ENCODE results near the gene EIF4A3.

EIF4A3 gene

DNA sequence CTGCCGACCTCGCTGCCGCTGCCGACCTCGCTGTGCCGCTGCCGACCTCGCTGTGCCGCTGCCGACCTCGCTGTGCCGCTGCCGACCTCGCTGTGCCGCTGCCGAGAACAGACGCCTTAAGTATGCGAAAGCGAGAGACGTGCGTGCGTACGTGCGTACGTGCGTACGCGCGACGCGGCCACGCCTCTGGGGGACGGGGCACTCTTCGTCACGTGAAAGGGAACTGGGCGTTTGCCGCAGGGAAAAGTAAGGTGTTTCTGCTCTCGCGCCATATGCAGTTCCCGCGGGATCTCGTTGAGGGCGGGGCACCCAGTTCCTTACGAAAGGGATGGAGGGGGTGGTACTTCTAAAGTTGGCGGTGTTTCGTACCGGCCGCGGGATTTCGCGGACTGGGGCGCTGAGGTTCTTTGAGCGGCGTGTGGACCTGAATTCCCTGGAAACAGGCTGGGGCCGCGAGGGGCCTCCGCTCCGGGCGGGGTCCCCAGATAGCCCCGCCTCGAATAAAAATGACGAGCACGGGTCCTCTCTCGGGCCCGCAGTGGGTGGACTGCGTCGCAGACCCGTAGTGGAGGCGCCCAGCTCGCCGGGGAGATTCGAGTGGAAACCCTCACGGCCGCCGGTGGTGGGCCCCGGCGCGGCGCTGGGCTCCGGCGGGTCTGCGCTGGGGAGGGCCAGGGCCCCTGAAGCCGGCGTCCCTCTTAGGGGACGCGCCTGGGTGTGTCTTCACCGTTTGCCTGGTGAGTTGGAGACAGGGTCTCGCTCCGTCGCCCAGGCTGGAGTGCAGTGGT, at the start of gene EIF4A3:
EIF4A3 (minus strand) TSS at position 94 of the 788 bp plus-strand sequence. CDS start 167 bp downstream, outside the sequence.
- TF ChIP-seq, protein P1, sequence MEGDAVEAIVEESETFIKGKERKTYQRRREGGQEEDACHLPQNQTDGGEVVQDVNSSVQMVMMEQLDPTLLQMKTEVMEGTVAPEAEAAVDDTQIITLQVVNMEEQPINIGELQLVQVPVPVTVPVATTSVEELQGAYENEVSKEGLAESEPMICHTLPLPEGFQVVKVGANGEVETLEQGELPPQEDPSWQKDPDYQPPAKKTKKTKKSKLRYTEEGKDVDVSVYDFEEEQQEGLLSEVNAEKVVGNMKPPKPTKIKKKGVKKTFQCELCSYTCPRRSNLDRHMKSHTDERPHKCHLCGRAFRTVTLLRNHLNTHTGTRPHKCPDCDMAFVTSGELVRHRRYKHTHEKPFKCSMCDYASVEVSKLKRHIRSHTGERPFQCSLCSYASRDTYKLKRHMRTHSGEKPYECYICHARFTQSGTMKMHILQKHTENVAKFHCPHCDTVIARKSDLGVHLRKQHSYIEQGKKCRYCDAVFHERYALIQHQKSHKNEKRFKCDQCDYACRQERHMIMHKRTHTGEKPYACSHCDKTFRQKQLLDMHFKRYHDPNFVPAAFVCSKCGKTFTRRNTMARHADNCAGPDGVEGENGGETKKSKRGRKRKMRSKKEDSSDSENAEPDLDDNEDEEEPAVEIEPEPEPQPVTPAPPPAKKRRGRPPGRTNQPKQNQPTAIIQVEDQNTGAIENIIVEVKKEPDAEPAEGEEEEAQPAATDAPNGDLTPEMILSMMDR (IDR thresholded peaks at IDR 0.05; ENCODE audit: low read depth, low read length): no peak
- peak within 1 kb of the TSS; percentile 90 for H3K4me3 ChIP-seq (ENCODE audit: low read depth, low read length)
- DNase-seq (ENCODE audit: low read depth, low spot score): peak; percentile 100
- in situ Hi-C loops (cut with HindIII; ENCODE audit: low sequenced_read_pairs): no loop called here

DNA sequence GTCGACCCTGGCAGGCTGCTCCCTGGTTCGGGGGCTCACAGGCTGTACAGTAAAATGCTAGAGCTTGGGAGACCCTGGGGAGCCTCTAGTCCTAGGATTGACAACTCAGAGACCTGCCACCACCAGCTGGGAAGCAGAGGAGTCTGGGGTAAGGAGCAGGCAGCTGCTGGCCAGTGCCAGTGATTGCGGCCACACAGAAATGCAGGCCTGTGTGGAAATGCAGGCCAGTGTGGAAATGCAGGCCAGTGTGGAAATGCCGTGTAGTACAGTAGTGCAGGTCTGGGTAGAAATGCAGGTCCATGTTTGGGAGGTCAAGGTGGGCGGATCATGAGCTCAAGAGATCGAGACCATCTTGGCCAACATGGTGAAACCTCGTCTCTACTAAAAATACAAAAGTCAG, 49.7 kb upstream of the EIF4A3 start:
- in situ Hi-C loops (cut with HindIII; ENCODE audit: low sequenced_read_pairs): no loop called here

DNA sequence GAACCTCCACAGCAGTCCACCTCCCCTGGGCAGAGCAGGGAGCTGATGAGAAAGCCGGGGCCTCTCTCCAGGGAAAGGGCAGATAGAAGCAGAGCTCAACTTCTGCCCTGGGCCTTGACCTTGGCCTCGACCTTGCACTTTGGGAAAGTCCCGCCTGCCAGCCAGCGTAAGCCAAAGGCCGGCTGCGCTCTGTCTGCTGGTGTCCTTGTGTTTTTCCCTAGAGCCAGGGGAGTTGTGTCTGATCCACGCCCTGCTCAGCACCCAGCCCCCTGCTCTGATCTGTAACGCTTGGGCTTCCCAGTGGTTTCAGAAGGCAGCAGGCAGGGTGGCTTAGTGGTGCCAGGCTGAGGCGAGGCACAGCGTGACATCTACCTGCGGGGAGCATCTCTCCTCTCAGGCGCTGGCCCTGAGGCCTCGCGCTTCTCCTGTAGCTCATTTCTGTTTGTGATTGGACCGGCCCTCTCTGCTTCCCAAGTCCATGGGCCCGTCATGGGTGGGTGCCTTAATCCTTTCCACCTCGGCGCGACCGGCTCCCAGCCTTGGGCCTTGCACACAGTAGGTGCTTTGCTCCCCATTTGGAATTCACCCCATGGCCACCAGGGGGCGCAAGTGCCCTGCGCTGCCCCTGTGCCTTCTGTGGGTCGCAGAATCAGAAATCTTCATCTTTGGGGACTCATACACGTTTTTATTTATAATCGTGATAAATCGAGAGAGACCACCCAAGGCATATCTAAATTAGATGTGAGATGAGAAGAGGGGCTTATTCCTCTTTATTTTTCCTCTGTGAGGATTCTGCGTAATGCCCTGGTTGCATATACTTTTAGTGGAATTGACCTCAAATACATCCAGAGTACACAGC, 49.0 kb upstream of the EIF4A3 start:
- no peak overlapping the region for H3K4me3 ChIP-seq (ENCODE audit: low read depth, low read length)
- in situ Hi-C loops (cut with HindIII; ENCODE audit: low sequenced_read_pairs): no loop called here
- peak; percentile 5 for DNase-seq (ENCODE audit: low read depth, low spot score)
- TF ChIP-seq, protein P1 (IDR thresholded peaks at IDR 0.05; ENCODE audit: low read depth, low read length): peak; percentile 90

More for the DNA sequence above, 49.7 kb upstream of the EIF4A3 start:
- TF ChIP-seq, protein P1 (IDR thresholded peaks at IDR 0.05; ENCODE audit: low read depth, low read length): no peak
- DNase-seq (ENCODE audit: low read depth, low spot score): no peak
- H3K4me3 ChIP-seq (ENCODE audit: low read depth, low read length): no peak overlapping the region

DNA sequence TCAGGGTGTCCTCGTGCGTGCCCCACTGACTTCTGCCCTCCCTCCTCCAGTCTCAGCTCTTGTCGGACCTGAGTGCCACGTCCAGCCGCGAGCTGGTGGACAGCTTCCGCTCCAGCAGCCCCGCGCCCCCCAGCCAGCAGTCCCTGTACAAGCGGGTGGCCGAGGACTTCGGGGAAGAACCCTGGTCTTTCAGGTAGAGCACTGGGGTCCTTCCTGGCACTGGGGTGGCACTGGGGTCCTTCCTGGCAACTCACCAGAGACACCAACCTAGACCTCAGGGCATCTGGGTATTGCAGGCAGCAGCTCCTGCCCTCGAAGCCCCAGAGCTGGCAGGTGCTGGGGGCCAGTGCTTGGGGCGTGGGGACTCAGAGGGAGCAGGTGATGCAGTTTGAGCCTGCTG, 48.2 kb upstream of the EIF4A3 start:
- in situ Hi-C loops (cut with HindIII; ENCODE audit: low sequenced_read_pairs): no loop called here
- H3K4me3 ChIP-seq (ENCODE audit: low read depth, low read length): no peak overlapping the region
- TF ChIP-seq, protein P1 (IDR thresholded peaks at IDR 0.05; ENCODE audit: low read depth, low read length): no peak
- DNase-seq (ENCODE audit: low read depth, low spot score): no peak

DNA sequence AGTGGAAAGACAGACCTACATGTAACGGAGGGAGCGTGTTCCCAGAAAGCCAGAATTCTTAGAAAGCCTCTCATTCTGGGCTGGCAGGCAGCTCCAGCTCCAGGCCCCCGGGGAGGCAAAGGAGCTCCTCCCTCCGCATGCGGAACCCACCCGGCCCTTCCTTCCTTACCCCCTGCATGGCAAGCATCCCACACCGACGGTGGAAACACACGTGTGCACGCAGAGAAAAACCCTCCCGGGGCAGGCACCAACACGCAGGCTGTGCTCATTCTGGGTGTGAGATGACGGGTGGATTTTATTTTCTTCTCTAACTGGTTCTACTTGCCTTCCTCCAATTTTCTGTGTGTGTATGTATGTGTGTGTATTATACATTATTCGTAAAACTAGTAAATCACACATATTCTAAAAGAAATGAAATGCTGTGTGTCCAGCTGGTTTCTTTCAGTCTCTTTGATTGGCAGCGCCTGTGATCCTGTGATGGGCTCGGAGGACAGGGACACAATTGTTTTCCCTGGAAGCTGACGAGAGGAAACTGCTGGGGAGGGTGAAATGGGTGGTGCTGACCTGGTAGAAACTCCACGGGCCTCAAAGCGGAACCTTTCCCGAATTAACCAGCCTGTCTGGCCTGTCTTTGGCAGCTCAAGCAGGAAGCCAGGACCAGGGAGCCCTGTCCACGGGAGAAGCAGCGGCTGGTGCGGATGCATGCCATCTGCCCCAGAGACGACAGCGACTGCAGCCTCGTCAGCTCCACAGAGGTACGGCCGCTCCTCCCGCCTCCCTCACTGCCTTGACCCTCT, 45.1 kb upstream of the EIF4A3 start:
- H3K4me3 ChIP-seq (ENCODE audit: low read depth, low read length): no peak overlapping the region
- TF ChIP-seq, protein P1 (IDR thresholded peaks at IDR 0.05; ENCODE audit: low read depth, low read length): no peak
- no peak for DNase-seq (ENCODE audit: low read depth, low spot score)
- in situ Hi-C loops (cut with HindIII; ENCODE audit: low sequenced_read_pairs): no loop called here

DNA sequence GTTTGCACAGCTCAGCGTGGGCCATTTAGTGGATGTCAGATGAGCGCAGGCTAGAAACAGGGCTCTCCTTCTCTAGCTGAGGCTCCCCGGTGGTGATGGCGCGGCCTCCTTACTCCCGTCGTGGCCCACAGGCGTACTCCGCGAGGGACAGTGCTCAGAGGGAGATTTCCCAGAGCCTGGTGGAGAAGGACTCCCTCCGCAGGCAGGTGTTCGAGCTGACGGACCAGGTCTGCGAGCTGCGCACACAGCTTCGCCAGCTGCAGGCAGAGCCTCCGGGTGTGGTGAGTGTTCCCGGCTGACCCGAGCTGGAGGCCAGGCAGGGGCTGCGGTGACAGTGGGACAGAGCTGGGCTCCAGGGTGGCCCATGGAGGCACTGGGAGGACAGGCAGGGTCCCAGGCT, 44.3 kb upstream of the EIF4A3 start:
- in situ Hi-C loops (cut with HindIII; ENCODE audit: low sequenced_read_pairs): no loop called here
- H3K4me3 ChIP-seq (ENCODE audit: low read depth, low read length): no peak overlapping the region
- TF ChIP-seq, protein P1 (IDR thresholded peaks at IDR 0.05; ENCODE audit: low read depth, low read length): no peak

More for the DNA sequence above, 44.3 kb upstream of the EIF4A3 start:
- DNase-seq (ENCODE audit: low read depth, low spot score): no peak

Data from astrocyte of the spinal cord (primary cell).